WTC11 (cell line): Measurements from ENCODE around the gene ARSB. TPM values are rescaled to one million over a fixed set of nuclear protein-coding genes. Genes with fewer than 3 reads are reported as not detected.

Source experiments
- ATAC-seq: fragments of 200-7000 bp; cut with Tn5 transposase; 2 replicates; pipeline ENCODE4 v1.10.0; 2021; ENCODE audit warnings: mild to moderate bottlenecking, moderate library complexity
- CTCF ChIA-PET: fragments of 300-600 bp; sonication (Branson Sonifier 250); formaldehyde crosslinking; loops from one replicate; lab custom pipeline; 2021; ENCODE audit warnings: antibody characterized with exemption; lab: Charles Lee
- POLR2A ChIA-PET: fragments of 350-600 bp; sonication (Branson Sonifier 250); formaldehyde crosslinking; loops from one replicate; lab custom pipeline; 2021; ENCODE audit warnings: antibody characterized with exemption; lab: Charles Lee
- DNase-seq: peaks from one replicate; pipeline ENCODE4 v3.0.0; 2021; ENCODE audit warnings: low spot score
- H3K27ac Mint-ChIP-seq: 2 replicates; pipeline ENCODE4 v1.8.0; 2021; ENCODE audit warnings: mixed read lengths
- H3K27me3 Mint-ChIP-seq: 2 replicates; pipeline ENCODE4 v1.8.0; 2021; ENCODE audit warnings: low read depth, mild to moderate bottlenecking, moderate library complexity, mixed read lengths
- H3K36me3 Mint-ChIP-seq: 2 replicates; pipeline ENCODE4 v1.8.0; 2021; ENCODE audit warnings: mixed read lengths
- H3K4me1 Mint-ChIP-seq: 2 replicates; pipeline ENCODE4 v1.8.0; 2022; ENCODE audit warnings: mixed read lengths
- H3K4me3 Mint-ChIP-seq: 2 replicates; pipeline ENCODE4 v1.8.0; 2021; ENCODE audit warnings: mild to moderate bottlenecking, moderate library complexity, mixed read lengths
- H3K9me3 Mint-ChIP-seq: 2 replicates; pipeline ENCODE4 v1.8.0; 2021; ENCODE audit warnings: mixed read lengths
- ELF4 ChIP-seq: sonication (generic); formaldehyde crosslinking; IDR thresholded peaks from 2 replicates; pipeline ENCODE4 v1.8.1; 2022; ENCODE audit warnings: low read depth, mild to moderate bottlenecking, moderate library complexity, missing genetic modification reagents
- ESRRA ChIP-seq: sonication (generic); formaldehyde crosslinking; IDR thresholded peaks from 2 replicates; pipeline ENCODE4 v1.8.1; 2022; ENCODE audit warnings: mild to moderate bottlenecking, missing genetic modification reagents, borderline replicate concordance
- FOXK1 ChIP-seq: sonication (generic); formaldehyde crosslinking; IDR thresholded peaks from 2 replicates; pipeline ENCODE4 v1.8.0; 2022; ENCODE audit warnings: mild to moderate bottlenecking, moderate library complexity, missing genetic modification reagents
- JAZF1 ChIP-seq: fragments of 250-450 bp; sonication (Bioruptor Pico); IDR thresholded peaks from 2 replicates; pipeline ENCODE4 v1.9.0; 2021; ENCODE audit warnings: moderate library complexity, mild to moderate bottlenecking, inconsistent platforms
- JUN ChIP-seq: sonication (generic); formaldehyde crosslinking; IDR thresholded peaks from 2 replicates; pipeline ENCODE4 v1.8.0; 2023; ENCODE audit warnings: mild to moderate bottlenecking, missing genetic modification reagents
- KAT7 ChIP-seq: sonication (generic); formaldehyde crosslinking; IDR thresholded peaks from 2 replicates; pipeline ENCODE4 v1.8.1; 2023; ENCODE audit warnings: missing genetic modification reagents, mild to moderate bottlenecking, borderline replicate concordance
- NFATC4 ChIP-seq: fragments of 250-450 bp; sonication (Bioruptor Pico); IDR thresholded peaks from 2 replicates; pipeline ENCODE4 v1.9.0; 2021; ENCODE audit warnings: mild to moderate bottlenecking
- NR1H2 ChIP-seq: sonication (generic); formaldehyde crosslinking; IDR thresholded peaks from 2 replicates; pipeline ENCODE4 v1.9.0; 2021; ENCODE audit warnings: mild to moderate bottlenecking, moderate library complexity, missing genetic modification reagents
- SMAD3 ChIP-seq: sonication (generic); formaldehyde crosslinking; IDR thresholded peaks from 2 replicates; pipeline ENCODE4 v1.8.0; 2022; ENCODE audit warnings: missing genetic modification reagents, mild to moderate bottlenecking, borderline replicate concordance
- SOX15 ChIP-seq: fragments of 250-450 bp; sonication (Bioruptor Pico); IDR thresholded peaks from 2 replicates; pipeline ENCODE4 v1.9.0; 2021; ENCODE audit warnings: mild to moderate bottlenecking
- ZBTB21 ChIP-seq: sonication (generic); formaldehyde crosslinking; IDR thresholded peaks from 2 replicates; pipeline ENCODE4 v1.8.1; 2023; ENCODE audit warnings: mild to moderate bottlenecking, missing genetic modification reagents, borderline replicate concordance
- ZNF138 ChIP-seq: sonication (generic); formaldehyde crosslinking; conservative IDR thresholded peaks from 2 replicates; pipeline ENCODE4 v1.8.1; 2022; ENCODE audit warnings: mild to moderate bottlenecking, moderate library complexity, missing genetic modification reagents
- total RNA-seq: library from RNA; stranded (reverse); gene quantifications from 3 replicates; pipeline ENCODE4 v1.2.3, GENCODE V29; 2021
- TF ChIP-seq, protein P1 (sequence below): sonication (generic); formaldehyde crosslinking; IDR thresholded peaks from 2 replicates; pipeline ENCODE4 v1.8.0; 2022; ENCODE audit warnings: mild to moderate bottlenecking, missing genetic modification reagents
- TF ChIP-seq, protein P2 (sequence below): fragments of 250-450 bp; sonication (Bioruptor Pico); IDR thresholded peaks from 2 replicates; pipeline ENCODE4 v2.1.2; 2022; ENCODE audit warnings: mild to moderate bottlenecking, moderate library complexity
- TF ChIP-seq, protein P3 (sequence below): fragments of 250-450 bp; sonication (Bioruptor Pico); IDR thresholded peaks from 2 replicates; pipeline ENCODE4 v1.8.0; 2021; ENCODE audit warnings: mild to moderate bottlenecking
- TF ChIP-seq, protein P4 (sequence below): sonication (generic); formaldehyde crosslinking; IDR thresholded peaks from 2 replicates; pipeline ENCODE4 v1.8.1; 2022; ENCODE audit warnings: mild to moderate bottlenecking, moderate library complexity, missing genetic modification reagents
- TF ChIP-seq, protein P5 (sequence below): sonication (generic); formaldehyde crosslinking; IDR thresholded peaks from 2 replicates; pipeline ENCODE4 v1.8.1; 2023; ENCODE audit warnings: mild to moderate bottlenecking, missing genetic modification reagents, moderate library complexity
- TF ChIP-seq, protein P6 (sequence below): sonication (generic); formaldehyde crosslinking; IDR thresholded peaks from 2 replicates; pipeline ENCODE4 v1.8.1; 2023; ENCODE audit warnings: mild to moderate bottlenecking, missing genetic modification reagents
- TF ChIP-seq, protein P7 (sequence below): sonication (generic); formaldehyde crosslinking; IDR thresholded peaks from 2 replicates; pipeline ENCODE4 v1.8.1; 2022; ENCODE audit warnings: missing genetic modification reagents, borderline replicate concordance
- TF ChIP-seq, protein P8 (sequence below): sonication (generic); formaldehyde crosslinking; IDR thresholded peaks from 2 replicates; pipeline ENCODE4 v1.8.0; 2022; ENCODE audit warnings: missing genetic modification reagents

Gene ARSB
- total RNA-seq, 1 experiment from 2014 or later, result 9.7 TPM

DNA sequence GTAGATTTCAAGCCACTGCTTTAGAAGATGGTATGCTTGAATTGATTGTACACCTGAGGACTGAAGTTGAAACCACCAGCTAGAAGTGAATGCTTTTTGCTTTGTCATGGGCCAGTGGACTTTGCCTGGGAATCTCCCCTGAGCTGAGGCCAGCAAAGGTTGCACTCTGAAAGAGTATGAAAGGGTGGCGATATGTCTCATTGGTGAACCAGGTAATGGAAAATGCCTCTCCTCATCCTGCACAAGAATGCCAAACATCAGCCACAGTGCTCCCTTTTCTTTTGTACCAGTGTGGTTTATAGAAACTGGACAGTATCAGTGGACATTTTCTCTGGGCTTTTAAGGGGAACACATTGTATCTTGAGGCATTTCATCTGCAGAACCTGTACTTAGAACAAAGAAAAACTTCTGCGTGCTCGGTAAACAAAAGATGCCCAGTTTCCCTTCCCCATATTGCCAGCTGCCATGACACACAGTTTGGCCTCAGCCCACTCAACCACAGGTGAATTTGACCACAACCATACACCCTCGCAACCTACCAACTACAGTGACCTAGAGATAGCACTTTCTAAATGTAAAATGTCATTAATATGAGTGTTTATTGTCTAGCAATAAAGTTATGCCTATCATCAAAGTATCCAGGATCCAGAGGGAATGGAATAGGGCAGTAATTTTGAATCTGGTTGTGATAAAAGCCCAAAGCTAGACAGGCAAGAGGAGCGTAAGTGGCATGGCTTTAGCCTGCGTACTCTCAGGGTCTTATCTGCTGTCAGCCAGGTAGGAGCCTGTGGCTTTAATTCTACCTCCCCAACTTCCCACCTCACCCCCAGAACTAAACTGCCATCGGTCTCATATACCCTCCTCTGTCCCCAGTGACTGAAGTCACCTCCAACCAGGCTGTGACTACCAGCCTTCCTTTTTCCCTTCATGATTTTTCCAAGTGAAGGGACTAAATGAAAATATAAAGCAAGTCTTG, 257.0 kb downstream of the ARSB start:
- ATAC-seq, result no peak

More for the DNA sequence above, 257.0 kb downstream of the ARSB start:
- ChIA-PET CTCF (interaction anchor here (2.8 kb wide), 1 partner anchor 32 kb away, joined by 9 read pairs; no protein-coding TSS in a partner anchor), POLR2A (no interaction called here)
- H3K27me3 Mint-ChIP-seq, result no peaks in the 10 kb centered on the region; the same call in 1 of the 2 replicates
- H3K4me3 Mint-ChIP-seq, result no peak overlapping the region
- peaks cover 42% of the 10 kb centered on the region for H3K4me1 Mint-ChIP-seq
- H3K9me3 Mint-ChIP-seq, result peaks cover 6% of the 10 kb centered on the region
- TF ChIP-seq ZNF138 (CRISPR knock-in tag) (no peak), NR1H2 (CRISPR knock-in tag) (no peak), SMAD3 (no peak), ESRRA (CRISPR knock-in tag) (no peak), KAT7 (CRISPR knock-in tag) (no peak), ZBTB21 (no peak), JAZF1 (CRISPR knock-in tag) (no peak), FOXK1 (CRISPR knock-in tag) (no peak), JUN (no peak), NFATC4 (CRISPR knock-in tag) (no peak), SOX15 (CRISPR knock-in tag) (no peak), ELF4 (CRISPR knock-in tag) (no peak)
- TF ChIP-seq, protein P1, sequence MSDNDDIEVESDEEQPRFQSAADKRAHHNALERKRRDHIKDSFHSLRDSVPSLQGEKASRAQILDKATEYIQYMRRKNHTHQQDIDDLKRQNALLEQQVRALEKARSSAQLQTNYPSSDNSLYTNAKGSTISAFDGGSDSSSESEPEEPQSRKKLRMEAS (CRISPR knock-in tag), result no peak
- TF ChIP-seq, protein P2, sequence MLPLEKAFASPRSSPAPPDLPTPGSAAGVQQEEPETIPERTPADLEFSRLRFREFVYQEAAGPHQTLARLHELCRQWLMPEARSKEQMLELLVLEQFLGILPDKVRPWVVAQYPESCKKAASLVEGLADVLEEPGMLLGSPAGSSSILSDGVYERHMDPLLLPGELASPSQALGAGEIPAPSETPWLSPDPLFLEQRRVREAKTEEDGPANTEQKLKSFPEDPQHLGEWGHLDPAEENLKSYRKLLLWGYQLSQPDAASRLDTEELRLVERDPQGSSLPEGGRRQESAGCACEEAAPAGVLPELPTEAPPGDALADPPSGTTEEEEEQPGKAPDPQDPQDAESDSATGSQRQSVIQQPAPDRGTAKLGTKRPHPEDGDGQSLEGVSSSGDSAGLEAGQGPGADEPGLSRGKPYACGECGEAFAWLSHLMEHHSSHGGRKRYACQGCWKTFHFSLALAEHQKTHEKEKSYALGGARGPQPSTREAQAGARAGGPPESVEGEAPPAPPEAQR, result no peak
- TF ChIP-seq, protein P3, sequence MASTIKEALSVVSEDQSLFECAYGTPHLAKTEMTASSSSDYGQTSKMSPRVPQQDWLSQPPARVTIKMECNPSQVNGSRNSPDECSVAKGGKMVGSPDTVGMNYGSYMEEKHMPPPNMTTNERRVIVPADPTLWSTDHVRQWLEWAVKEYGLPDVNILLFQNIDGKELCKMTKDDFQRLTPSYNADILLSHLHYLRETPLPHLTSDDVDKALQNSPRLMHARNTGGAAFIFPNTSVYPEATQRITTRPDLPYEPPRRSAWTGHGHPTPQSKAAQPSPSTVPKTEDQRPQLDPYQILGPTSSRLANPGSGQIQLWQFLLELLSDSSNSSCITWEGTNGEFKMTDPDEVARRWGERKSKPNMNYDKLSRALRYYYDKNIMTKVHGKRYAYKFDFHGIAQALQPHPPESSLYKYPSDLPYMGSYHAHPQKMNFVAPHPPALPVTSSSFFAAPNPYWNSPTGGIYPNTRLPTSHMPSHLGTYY, result no peak
- TF ChIP-seq, protein P4, sequence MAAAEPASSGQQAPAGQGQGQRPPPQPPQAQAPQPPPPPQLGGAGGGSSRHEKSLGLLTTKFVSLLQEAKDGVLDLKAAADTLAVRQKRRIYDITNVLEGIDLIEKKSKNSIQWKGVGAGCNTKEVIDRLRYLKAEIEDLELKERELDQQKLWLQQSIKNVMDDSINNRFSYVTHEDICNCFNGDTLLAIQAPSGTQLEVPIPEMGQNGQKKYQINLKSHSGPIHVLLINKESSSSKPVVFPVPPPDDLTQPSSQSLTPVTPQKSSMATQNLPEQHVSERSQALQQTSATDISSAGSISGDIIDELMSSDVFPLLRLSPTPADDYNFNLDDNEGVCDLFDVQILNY (CRISPR knock-in tag), result no peak
- TF ChIP-seq, protein P5, sequence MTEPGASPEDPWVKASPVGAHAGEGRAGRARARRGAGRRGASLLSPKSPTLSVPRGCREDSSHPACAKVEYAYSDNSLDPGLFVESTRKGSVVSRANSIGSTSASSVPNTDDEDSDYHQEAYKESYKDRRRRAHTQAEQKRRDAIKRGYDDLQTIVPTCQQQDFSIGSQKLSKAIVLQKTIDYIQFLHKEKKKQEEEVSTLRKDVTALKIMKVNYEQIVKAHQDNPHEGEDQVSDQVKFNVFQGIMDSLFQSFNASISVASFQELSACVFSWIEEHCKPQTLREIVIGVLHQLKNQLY (CRISPR knock-in tag), result no peak
- TF ChIP-seq, protein P6, sequence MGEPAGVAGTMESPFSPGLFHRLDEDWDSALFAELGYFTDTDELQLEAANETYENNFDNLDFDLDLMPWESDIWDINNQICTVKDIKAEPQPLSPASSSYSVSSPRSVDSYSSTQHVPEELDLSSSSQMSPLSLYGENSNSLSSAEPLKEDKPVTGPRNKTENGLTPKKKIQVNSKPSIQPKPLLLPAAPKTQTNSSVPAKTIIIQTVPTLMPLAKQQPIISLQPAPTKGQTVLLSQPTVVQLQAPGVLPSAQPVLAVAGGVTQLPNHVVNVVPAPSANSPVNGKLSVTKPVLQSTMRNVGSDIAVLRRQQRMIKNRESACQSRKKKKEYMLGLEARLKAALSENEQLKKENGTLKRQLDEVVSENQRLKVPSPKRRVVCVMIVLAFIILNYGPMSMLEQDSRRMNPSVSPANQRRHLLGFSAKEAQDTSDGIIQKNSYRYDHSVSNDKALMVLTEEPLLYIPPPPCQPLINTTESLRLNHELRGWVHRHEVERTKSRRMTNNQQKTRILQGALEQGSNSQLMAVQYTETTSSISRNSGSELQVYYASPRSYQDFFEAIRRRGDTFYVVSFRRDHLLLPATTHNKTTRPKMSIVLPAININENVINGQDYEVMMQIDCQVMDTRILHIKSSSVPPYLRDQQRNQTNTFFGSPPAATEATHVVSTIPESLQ (CRISPR knock-in tag), result no peak
- TF ChIP-seq, protein P7, sequence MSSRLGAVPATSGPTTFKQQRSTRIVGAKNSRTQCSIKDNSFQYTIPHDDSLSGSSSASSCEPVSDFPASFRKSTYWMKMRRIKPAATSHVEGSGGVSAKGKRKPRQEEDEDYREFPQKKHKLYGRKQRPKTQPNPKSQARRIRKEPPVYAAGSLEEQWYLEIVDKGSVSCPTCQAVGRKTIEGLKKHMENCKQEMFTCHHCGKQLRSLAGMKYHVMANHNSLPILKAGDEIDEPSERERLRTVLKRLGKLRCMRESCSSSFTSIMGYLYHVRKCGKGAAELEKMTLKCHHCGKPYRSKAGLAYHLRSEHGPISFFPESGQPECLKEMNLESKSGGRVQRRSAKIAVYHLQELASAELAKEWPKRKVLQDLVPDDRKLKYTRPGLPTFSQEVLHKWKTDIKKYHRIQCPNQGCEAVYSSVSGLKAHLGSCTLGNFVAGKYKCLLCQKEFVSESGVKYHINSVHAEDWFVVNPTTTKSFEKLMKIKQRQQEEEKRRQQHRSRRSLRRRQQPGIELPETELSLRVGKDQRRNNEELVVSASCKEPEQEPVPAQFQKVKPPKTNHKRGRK (CRISPR knock-in tag), result no peak
- TF ChIP-seq, protein P8, sequence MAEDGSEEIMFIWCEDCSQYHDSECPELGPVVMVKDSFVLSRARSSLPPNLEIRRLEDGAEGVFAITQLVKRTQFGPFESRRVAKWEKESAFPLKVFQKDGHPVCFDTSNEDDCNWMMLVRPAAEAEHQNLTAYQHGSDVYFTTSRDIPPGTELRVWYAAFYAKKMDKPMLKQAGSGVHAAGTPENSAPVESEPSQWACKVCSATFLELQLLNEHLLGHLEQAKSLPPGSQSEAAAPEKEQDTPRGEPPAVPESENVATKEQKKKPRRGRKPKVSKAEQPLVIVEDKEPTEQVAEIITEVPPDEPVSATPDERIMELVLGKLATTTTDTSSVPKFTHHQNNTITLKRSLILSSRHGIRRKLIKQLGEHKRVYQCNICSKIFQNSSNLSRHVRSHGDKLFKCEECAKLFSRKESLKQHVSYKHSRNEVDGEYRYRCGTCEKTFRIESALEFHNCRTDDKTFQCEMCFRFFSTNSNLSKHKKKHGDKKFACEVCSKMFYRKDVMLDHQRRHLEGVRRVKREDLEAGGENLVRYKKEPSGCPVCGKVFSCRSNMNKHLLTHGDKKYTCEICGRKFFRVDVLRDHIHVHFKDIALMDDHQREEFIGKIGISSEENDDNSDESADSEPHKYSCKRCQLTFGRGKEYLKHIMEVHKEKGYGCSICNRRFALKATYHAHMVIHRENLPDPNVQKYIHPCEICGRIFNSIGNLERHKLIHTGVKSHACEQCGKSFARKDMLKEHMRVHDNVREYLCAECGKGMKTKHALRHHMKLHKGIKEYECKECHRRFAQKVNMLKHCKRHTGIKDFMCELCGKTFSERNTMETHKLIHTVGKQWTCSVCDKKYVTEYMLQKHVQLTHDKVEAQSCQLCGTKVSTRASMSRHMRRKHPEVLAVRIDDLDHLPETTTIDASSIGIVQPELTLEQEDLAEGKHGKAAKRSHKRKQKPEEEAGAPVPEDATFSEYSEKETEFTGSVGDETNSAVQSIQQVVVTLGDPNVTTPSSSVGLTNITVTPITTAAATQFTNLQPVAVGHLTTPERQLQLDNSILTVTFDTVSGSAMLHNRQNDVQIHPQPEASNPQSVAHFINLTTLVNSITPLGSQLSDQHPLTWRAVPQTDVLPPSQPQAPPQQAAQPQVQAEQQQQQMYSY (CRISPR knock-in tag), result no peak
- DNase-seq, result no peak
- no peak overlapping the region for H3K27ac Mint-ChIP-seq
- H3K36me3 Mint-ChIP-seq, result 0 out of 2 replicates have a peak, but pooled peaks cover 3% of the 10 kb centered on the region
